K562 (cell line): ENCODE measurements around the gene ARSD. TPM values are rescaled to one million over a fixed set of nuclear protein-coding genes. Genes with fewer than 3 reads are reported as not detected.

Experiments
- BDP1 ChIP-seq: IDR thresholded peaks from 3 replicates; pipeline ENCODE4 v1.6.1; 2011; ENCODE audit not compliant: insufficient read length, insufficient read depth
- BRCA1 ChIP-seq, 2 experiments: fragments of 450-650 bp in 1 of 2; sonication (generic) in 1 of 2; formaldehyde crosslinking in 1 of 2; IDR thresholded peaks; 2 replicates each; pipeline versions ENCODE4 v1.5.0 to v1.6.1; 2017 to 2020; ENCODE audit warnings: mild to moderate bottlenecking in 1 of 2, missing genetic modification reagents in 1 of 2
- CEBPB ChIP-seq: fragments of 450-650 bp; IDR thresholded peaks from 2 replicates; pipeline ENCODE4 v1.6.1; 2016; ENCODE audit warnings: missing genetic modification characterization, missing compliant biosample characterization
- DACH1 ChIP-seq: fragments of 450-650 bp; IDR thresholded peaks from 2 replicates; pipeline ENCODE4 v1.6.1; 2018; ENCODE audit not compliant: partially characterized antibody
- EHMT2 ChIP-seq: fragments of 450-650 bp; IDR thresholded peaks from 2 replicates; pipeline ENCODE4 v1.6.1; 2018; ENCODE audit warnings: antibody characterized with exemption
- EWSR1 ChIP-seq: fragments of 450-650 bp; IDR thresholded peaks from 2 replicates; pipeline ENCODE4 v1.6.1; 2018; ENCODE audit warnings: borderline replicate concordance, mild to moderate bottlenecking, low read depth, moderate library complexity; ENCODE audit not compliant: partially characterized antibody
- GMEB1 ChIP-seq: fragments of 250-450 bp; sonication (Bioruptor Pico); IDR thresholded peaks from 2 replicates; pipeline ENCODE4 v1.4.0; 2020; ENCODE audit warnings: mild to moderate bottlenecking
- HDAC6 ChIP-seq: IDR thresholded peaks from 2 replicates; pipeline ENCODE4 v1.6.1; 2012; ENCODE audit warnings: low read depth, mild to moderate bottlenecking, control low read depth, inconsistent platforms, low read length, moderate library complexity
- MAZ ChIP-seq, 2 experiments: fragments of 450-650 bp in 1 of 2; sonication (generic) in 1 of 2; formaldehyde crosslinking; IDR thresholded peaks in 1 of 2; conservative IDR thresholded peaks in 1 of 2; 2 replicates each; pipeline versions ENCODE4 v1.4.0 to v1.5.0; 2020; ENCODE audit warnings: mild to moderate bottlenecking in 1 of 2, missing genetic modification reagents in 1 of 2
- PHF21A ChIP-seq: fragments of 450-650 bp; IDR thresholded peaks from 2 replicates; pipeline ENCODE4 v1.6.1; 2017; ENCODE audit warnings: low read depth, borderline replicate concordance
- RBBP5 ChIP-seq: fragments of 200-600 bp; sonication (generic); IDR thresholded peaks from 2 replicates; pipeline ENCODE4 v1.6.1; 2012; ENCODE audit warnings: borderline replicate concordance, mild to moderate bottlenecking, low read length, control low read depth, inconsistent platforms; ENCODE audit not compliant: insufficient read depth, poor library complexity, severe bottlenecking
- RCOR1 ChIP-seq, 2 experiments: IDR thresholded peaks; 2 replicates each; pipeline ENCODE4 v1.6.1; 2012; ENCODE audit warnings: low read depth in 2 of 2, low read length in 2 of 2, borderline replicate concordance in 1 of 2, improper control_type of control experiment in 1 of 2
- SMARCB1 ChIP-seq: IDR thresholded peaks from 2 replicates; pipeline ENCODE4 v1.6.1; 2011; ENCODE audit warnings: improper control_type of control experiment, low read depth; ENCODE audit not compliant: insufficient read length
- TGIF2 ChIP-seq: sonication (generic); formaldehyde crosslinking; IDR thresholded peaks from 2 replicates; pipeline ENCODE4 v1.8.1; 2022; ENCODE audit warnings: mild to moderate bottlenecking, missing genetic modification reagents, moderate library complexity
- XRCC3 ChIP-seq: fragments of 450-650 bp; IDR thresholded peaks from 2 replicates; pipeline ENCODE4 v1.6.1; 2017; ENCODE audit warnings: mild to moderate bottlenecking, moderate library complexity
- ZBTB2 ChIP-seq: fragments of 450-650 bp; IDR thresholded peaks from 2 replicates; pipeline ENCODE4 v1.6.1; 2016; ENCODE audit warnings: antibody characterized with exemption
- ZBTB26 ChIP-seq: fragments of 450-650 bp; formaldehyde crosslinking; IDR thresholded peaks from 2 replicates; pipeline ENCODE4 v1.4.0; 2022; ENCODE audit warnings: missing genetic modification characterization
- ZBTB7A ChIP-seq: IDR thresholded peaks from 2 replicates; pipeline ENCODE4 v1.6.1; 2011; ENCODE audit warnings: low read depth, mild to moderate bottlenecking, low read length, moderate library complexity, borderline replicate concordance; ENCODE audit not compliant: control insufficient read depth
- ZNF146 ChIP-seq: IDR thresholded peaks from one replicate; pipeline ENCODE4 v1.6.1; 2018; ENCODE audit warnings: missing compliant biosample characterization; ENCODE audit not compliant: unreplicated experiment
- ZNF449 ChIP-seq: fragments of 250-450 bp; sonication (Bioruptor Pico); IDR thresholded peaks from 2 replicates; pipeline ENCODE4 v1.8.0; 2022; ENCODE audit warnings: moderate library complexity, mild to moderate bottlenecking, inconsistent platforms
- ZNF696 ChIP-seq: fragments of 250-450 bp; sonication (Bioruptor Pico); conservative IDR thresholded peaks from 2 replicates; pipeline ENCODE4 v1.4.0; 2020; ENCODE audit warnings: mild to moderate bottlenecking, moderate library complexity
- ZNF764 ChIP-seq: fragments of 250-450 bp; sonication (Bioruptor Pico); IDR thresholded peaks from 2 replicates; pipeline ENCODE4 v1.4.0; 2020; ENCODE audit warnings: low read depth, mild to moderate bottlenecking, moderate library complexity
- polyA plus RNA-seq, 8 experiments: library from polyadenylated mRNA; depleted of rRNA in 4 of 8; stranded (reverse) in 5 of 8; unstranded in 3 of 8; fragments of >200 nt; fragmentation: Nextera tagmentation in 2 of 8; fragmentation: Illumina TruSeq in 1 of 8; extraction: Ambion mirVana in 2 of 8; extraction: Trizol in 1 of 8; gene quantifications; 2 replicates each; pipeline versions ENCODE4 v1.2.1 to v1.2.3, GENCODE V29; 2011 to 2014; ENCODE audit warnings: inconsistent platforms in 1 of 8, missing spikeins in 1 of 8
- total RNA-seq, 7 experiments: library from RNA; depleted of rRNA in 6 of 7; stranded (reverse); fragments of >200 nt in 6 of 7; fragmentation: Illumina TruSeq in 2 of 7; extraction: Trizol in 2 of 7; gene quantifications; 2 replicates each; pipeline versions ENCODE4 v1.2.1 to v1.2.3, GENCODE V29; 2011 to 2021; ENCODE audit warnings: low replicate concordance in 1 of 7

Gene ARSD
- total and polyA plus RNA-seq, 9 of the 15 experiments (the other 6 are each of a cell fraction or from before 2014, with no cell fraction given): 0.05 to 0.23 (median 0.09) TPM; not detected in 1

GRCh38 chrX:2874222-2875135 lies 54.7 kb downstream of the ARSD start (continued):
- no peak for TF ChIP-seq ZBTB26 (CRISPR knock-in tag)
- TF ChIP-seq PHF21A: no peak
- TF ChIP-seq RCOR1 (IDR thresholded peaks at IDR 0.05; ENCODE audit: borderline replicate concordance in 1 of 2, low read depth in 2 of 2, low read length in 2 of 2): no peak
- TF ChIP-seq BDP1: no peak
- TF ChIP-seq ZNF696 (CRISPR knock-in tag): no peak
- no peak; the same call in 1 of the 2 replicates for TF ChIP-seq XRCC3
- no peak for TF ChIP-seq CEBPB
- no peak for TF ChIP-seq ZNF764 (CRISPR knock-in tag)
- no peak for TF ChIP-seq HDAC6
- TF ChIP-seq EHMT2: no peak
- TF ChIP-seq ZBTB2: no peak
- TF ChIP-seq RBBP5: no peak
- TF ChIP-seq ZBTB7A: peak; percentile 52; the same call in 1 of the 2 replicates
- no peak for TF ChIP-seq TGIF2 (CRISPR knock-in tag)
- no peak for TF ChIP-seq BRCA1 (IDR thresholded peaks at IDR 0.05)
- TF ChIP-seq BRCA1 (CRISPR knock-in tag; IDR thresholded peaks at IDR 0.05): no peak
- TF ChIP-seq ZNF449 (CRISPR knock-in tag): no peak
- no peak for TF ChIP-seq DACH1
- no peak for TF ChIP-seq GMEB1 (CRISPR knock-in tag)
- no peak for TF ChIP-seq ZNF146 (CRISPR knock-in tag)
- no peak for TF ChIP-seq MAZ (CRISPR knock-in tag; conservative IDR thresholded peaks at IDR 0.05 in 1 of 2, IDR thresholded peaks at IDR 0.05 in 1 of 2)
- no peak for TF ChIP-seq EWSR1
- TF ChIP-seq SMARCB1: no peak
